ENCODE results near the gene PLEK2. TPM values are rescaled to one million over a fixed set of nuclear protein-coding genes. Genes with fewer than 3 reads are reported as not detected.
"Not testable (repeated sequence)": the region's sequence is repeated elsewhere in the genome, so short reads cannot be mapped to it uniquely, and the experiment has no call there.

Gene PLEK2
- total RNA-seq: not detected
- long read RNA-seq: 0 reads

GRCh38 chr14:67411820-67412421 lies at the start of gene PLEK2:
Gene PLEK2, minus strand, starts transcription at chr14:67412165. Its CDS starts 106 bp downstream, at chr14:67412059.
- intact Hi-C loops (cut with micrococcal nuclease): no loop called here

GRCh38 chr14:67461341-67461985 lies 49.5 kb upstream of the PLEK2 start:
- ATAC-seq (no peak), DNase-seq (no peak)
- intact Hi-C loops (cut with micrococcal nuclease): no loop called here

More at GRCh38 chr14:67411820-67412421, at the start of gene PLEK2:
- DNase-seq: peak; percentile 56
- ATAC-seq: peak; percentile 44

GRCh38 chr14:67459336-67459735 lies 47.4 kb upstream of the PLEK2 start:
- peak; percentile 50 for ATAC-seq
- intact Hi-C loops (cut with micrococcal nuclease): no loop called here
- DNase-seq: no peak

- ATAC-seq (peak; percentile 88), DNase-seq (peak; percentile 61)
- intact Hi-C loops (cut with micrococcal nuclease): no loop called here
Observed at GRCh38 chr14:67457782-67458181, 45.8 kb upstream of the PLEK2 start.

GRCh38 chr14:67456732-67457131 lies 44.8 kb upstream of the PLEK2 start:
- DNase-seq (no peak), ATAC-seq (no peak)
- intact Hi-C loops (cut with micrococcal nuclease): no loop called here

- ATAC-seq: peak; percentile 62
- DNase-seq: no peak
- intact Hi-C loops (cut with micrococcal nuclease): no loop called here
Observed at GRCh38 chr14:67453575-67454300, 41.8 kb upstream of the PLEK2 start.

GRCh38 chr14:67451667-67452066 lies 39.7 kb upstream of the PLEK2 start:
- intact Hi-C loops (cut with micrococcal nuclease); ATAC-seq; DNase-seq: not testable (repeated sequence)

- intact Hi-C loops (cut with micrococcal nuclease): no loop called here
- DNase-seq (no peak), ATAC-seq (no peak)
Observed at GRCh38 chr14:67449096-67449495, 37.1 kb upstream of the PLEK2 start.

GRCh38 chr14:67447033-67447381 lies 35.0 kb upstream of the PLEK2 start:
- no peak for DNase-seq
- peak; percentile 50 for ATAC-seq
- intact Hi-C loops (cut with micrococcal nuclease): no loop called here

GRCh38 chr14:67446371-67447032 lies 34.5 kb upstream of the PLEK2 start:
- ATAC-seq: peak; percentile 85
- peak; percentile 69 for DNase-seq
- intact Hi-C loops (cut with micrococcal nuclease): no loop called here

GRCh38 chr14:67444395-67444794 lies 32.4 kb upstream of the PLEK2 start:
- no peak for DNase-seq
- no peak for ATAC-seq
- intact Hi-C loops (cut with micrococcal nuclease): no loop called here

GRCh38 chr14:67442139-67442906 lies 30.4 kb upstream of the PLEK2 start:
- no peak for DNase-seq
- intact Hi-C loops (cut with micrococcal nuclease): no loop called here
- no peak for ATAC-seq

GRCh38 chr14:67441672-67442071 lies 29.7 kb upstream of the PLEK2 start:
- intact Hi-C loops (cut with micrococcal nuclease): no loop called here
- ATAC-seq (peak; percentile 87), DNase-seq (peak; percentile 59)

GRCh38 chr14:67441256-67441655 lies 29.3 kb upstream of the PLEK2 start:
- no peak for ATAC-seq
- intact Hi-C loops (cut with micrococcal nuclease): no loop called here
- no peak for DNase-seq

GRCh38 chr14:67440513-67440912 lies 28.5 kb upstream of the PLEK2 start:
- no peak for ATAC-seq
- DNase-seq: no peak
- intact Hi-C loops (cut with micrococcal nuclease): no loop called here

- DNase-seq (no peak), ATAC-seq (no peak)
- intact Hi-C loops (cut with micrococcal nuclease): no loop called here
Observed at GRCh38 chr14:67438969-67439368, 27.0 kb upstream of the PLEK2 start.

GRCh38 chr14:67436006-67436866 lies 24.3 kb upstream of the PLEK2 start:
- no peak for ATAC-seq
- DNase-seq: no peak
- intact Hi-C loops (cut with micrococcal nuclease): no loop called here

- ATAC-seq (no peak), DNase-seq (no peak)
- intact Hi-C loops (cut with micrococcal nuclease): no loop called here
Observed at GRCh38 chr14:67435603-67436002, 23.6 kb upstream of the PLEK2 start.

Data from left ventricle myocardium superior (tissue), 1 donor.